CD14-positive monocyte (primary cell): ENCODE measurements around the gene GAN. TPM values are rescaled to one million over a fixed set of nuclear protein-coding genes. Genes with fewer than 3 reads are reported as not detected.
A peak's percentile ranks its signal among the peaks of the same experiment; 100 is the strongest.

Experiments
- DNase-seq, 3 donors: peaks; one replicate each; pipeline ENCODE4 v3.0.0-alpha.2; 2011 to 2022
- H2AFZ ChIP-seq: 2 replicates; pipeline ENCODE4 v1.6.0; 2012; ENCODE audit warnings: mild to moderate bottlenecking, low read depth, low read length, inconsistent platforms; ENCODE audit not compliant: insufficient read depth, poor library complexity, severe bottlenecking
- H3K27ac ChIP-seq, 2 donors: 1 replicate in 1 of 2; 2 replicates in 1 of 2; pipeline ENCODE4 v1.5.1; 2012 to 2013; ENCODE audit warnings: low read length in 2 of 2, control low read depth in 1 of 2, inconsistent platforms in 1 of 2, low read depth in 1 of 2, mild to moderate bottlenecking in 1 of 2
- H3K27me3 ChIP-seq, 2 donors: one replicate each; pipeline versions ENCODE4 v1.6.0 to v1.6.1; 2011 to 2013; ENCODE audit warnings: low read length in 2 of 2; ENCODE audit not compliant: control insufficient read depth in 2 of 2, insufficient read depth in 2 of 2
- H3K36me3 ChIP-seq, 2 donors: replicated peaks in 1 of 2; 1 replicate in 1 of 2; 2 replicates in 1 of 2; pipeline versions ENCODE4 v1.5.1 to v1.6.1; 2012 to 2013; ENCODE audit warnings: low read length in 2 of 2, control low read depth in 1 of 2, inconsistent platforms in 1 of 2, mild to moderate bottlenecking in 1 of 2; ENCODE audit not compliant: insufficient read depth in 2 of 2, control insufficient read depth in 1 of 2
- H3K4me1 ChIP-seq, 2 donors: 1 replicate in 1 of 2; 2 replicates in 1 of 2; pipeline versions ENCODE4 v1.5.1 to v1.6.1; 2012 to 2013; ENCODE audit warnings: low read length in 2 of 2, control low read depth in 1 of 2, inconsistent platforms in 1 of 2, mild to moderate bottlenecking in 1 of 2, moderate library complexity in 1 of 2; ENCODE audit not compliant: insufficient read depth in 2 of 2, control insufficient read depth in 1 of 2
- H3K4me2 ChIP-seq: replicated peaks from 2 replicates; pipeline ENCODE3; 2012; ENCODE audit warnings: low read length, moderate library complexity, mild to moderate bottlenecking; ENCODE audit not compliant: poor library complexity, severe bottlenecking; ENCODE audit errors: extremely low read depth
- H3K4me3 ChIP-seq, 3 experiments: fragments of 200-600 bp in 1 of 3; sonication (generic) in 1 of 3; replicated peaks in 1 of 3; 1 replicate in 2 of 3; 2 replicates in 1 of 3; pipeline ENCODE4 v1.5.1; 2011 to 2013; ENCODE audit warnings: low read length in 3 of 3, mild to moderate bottlenecking in 3 of 3, control low read depth in 2 of 3, low read depth in 2 of 3, inconsistent platforms in 1 of 3, moderate library complexity in 1 of 3
- H3K79me2 ChIP-seq: 2 replicates; pipeline ENCODE4 v1.6.0; 2012; ENCODE audit warnings: mild to moderate bottlenecking, control low read depth, inconsistent platforms, low read length, moderate library complexity; ENCODE audit not compliant: insufficient read depth
- H3K9ac ChIP-seq: 2 replicates; pipeline ENCODE4 v1.6.0; 2017; ENCODE audit warnings: low read length, mild to moderate bottlenecking; ENCODE audit not compliant: insufficient read depth, poor library complexity, severe bottlenecking
- H3K9me3 ChIP-seq, 2 donors: replicated peaks in 1 of 2; 1 replicate in 1 of 2; 2 replicates in 1 of 2; pipeline versions ENCODE4 v1.5.1 to v1.6.1; 2012 to 2013; ENCODE audit warnings: low read length in 2 of 2, control low read depth in 1 of 2; ENCODE audit not compliant: control insufficient read depth in 1 of 2, insufficient read depth in 1 of 2
- H4K20me1 ChIP-seq: 2 replicates; pipeline ENCODE4 v1.6.0; 2012; ENCODE audit warnings: mild to moderate bottlenecking, low read length, control low read depth, moderate library complexity; ENCODE audit not compliant: insufficient read depth
- H3K27ac Mint-ChIP-seq, 7 donors: one replicate each; pipeline ENCODE4 v1.8.0; 2020; ENCODE audit warnings: mild to moderate bottlenecking in 7 of 7, mixed read lengths in 7 of 7, moderate library complexity in 6 of 7, inconsistent platforms in 2 of 7
- H3K27me3 Mint-ChIP-seq, 3 donors: one replicate each; pipeline ENCODE4 v1.8.0; 2021 to 2022; ENCODE audit warnings: low read depth in 3 of 3, mild to moderate bottlenecking in 3 of 3, mixed read lengths in 3 of 3, moderate library complexity in 3 of 3, inconsistent platforms in 1 of 3
- H3K36me3 Mint-ChIP-seq, 2 donors: one replicate each; pipeline ENCODE4 v1.8.0; 2020; ENCODE audit warnings: mixed read lengths in 2 of 2, inconsistent platforms in 1 of 2, mild to moderate bottlenecking in 1 of 2
- H3K4me1 Mint-ChIP-seq: one replicate; pipeline ENCODE4 v1.8.0; 2020; ENCODE audit warnings: mild to moderate bottlenecking, mixed read lengths
- H3K4me3 Mint-ChIP-seq, 2 donors: one replicate each; pipeline ENCODE4 v1.8.0; 2020; ENCODE audit warnings: mild to moderate bottlenecking in 2 of 2, mixed read lengths in 2 of 2, moderate library complexity in 1 of 2
- H3K9me3 Mint-ChIP-seq, 7 donors: one replicate each; pipeline ENCODE4 v1.8.0; 2020 to 2022; ENCODE audit warnings: mixed read lengths in 7 of 7, mild to moderate bottlenecking in 6 of 7, moderate library complexity in 6 of 7, inconsistent platforms in 2 of 7
- WGBS: methylation state at CpG from one replicate; pipeline ENCODE4 v1.1.5; 2013; ENCODE audit warnings: missing lambda C conversion rate; ENCODE audit not compliant: insufficient coverage; 5-methylcytosine and 5-hydroxymethylcytosine counted together
- intact Hi-C, 2 donors: fragments of 100-400 bp; cut with micrococcal nuclease; formaldehyde crosslinking; loops; one replicate each; pipeline versions ENCODE4 v1.15.0 to v1.15.1; 2023
- polyA plus RNA-seq, 3 donors: library from polyadenylated mRNA; depleted of rRNA in 1 of 3; unstranded in 2 of 3; stranded (reverse) in 1 of 3; fragments of 300-500 nt in 2 of 3; fragments of >200 nt in 1 of 3; fragmentation: Illumina TruSeq in 2 of 3; gene quantifications; 1 replicate in 2 of 3; 2 replicates in 1 of 3; pipeline ENCODE4 v1.2.3, GENCODE V29; 2012 to 2021
- TF ChIP-seq, protein P1 (sequence below): fragments of 200-600 bp; IDR thresholded peaks from one replicate; pipeline ENCODE4 v1.8.0; 2022; ENCODE audit warnings: antibody characterized with exemption, mild to moderate bottlenecking

GAN gene
- polyA plus RNA-seq, 3 donors, result 0.89 to 1.2 (median 1.0) TPM

- DNase-seq, result peak; percentile 81 to 86 (median 84)
- no peaks in the 10 kb centered on the region for H3K9me3 Mint-ChIP-seq
- no peaks in the 10 kb centered on the region for H3K36me3 ChIP-seq
- H3K36me3 Mint-ChIP-seq, result no peaks in the 10 kb centered on the region
- peaks cover 10 to 28% (median 15%) of the 10 kb centered on the region in 3 donors for H3K27me3 Mint-ChIP-seq
- H3K4me2 ChIP-seq, result peak overlapping the region; percentile 2
- no peak overlapping the region for H3K9ac ChIP-seq
- peak overlapping the region; percentile 23 to 30 for H3K27ac ChIP-seq
- H3K9me3 ChIP-seq, result no peaks in the 10 kb centered on the region
- H4K20me1 ChIP-seq, result no peaks in the 10 kb centered on the region
- intact Hi-C loops, result no loop called here
- WGBS, result 70% methylated on average over 4 of the region's 10 CpGs
- peak overlapping the region in 1 of 2 donors; percentile 24 for H3K4me3 Mint-ChIP-seq
- no peaks in the 10 kb centered on the region for H3K79me2 ChIP-seq
- peaks cover 22 to 30% of the 10 kb centered on the region in 2 donors for H3K4me1 ChIP-seq
- H3K27ac Mint-ChIP-seq, result peak overlapping the region in 6 of 7 donors; percentile 3 to 84 (median 48)
- H3K4me1 Mint-ChIP-seq, result peaks cover 38% of the 10 kb centered on the region
- TF ChIP-seq, protein P1, sequence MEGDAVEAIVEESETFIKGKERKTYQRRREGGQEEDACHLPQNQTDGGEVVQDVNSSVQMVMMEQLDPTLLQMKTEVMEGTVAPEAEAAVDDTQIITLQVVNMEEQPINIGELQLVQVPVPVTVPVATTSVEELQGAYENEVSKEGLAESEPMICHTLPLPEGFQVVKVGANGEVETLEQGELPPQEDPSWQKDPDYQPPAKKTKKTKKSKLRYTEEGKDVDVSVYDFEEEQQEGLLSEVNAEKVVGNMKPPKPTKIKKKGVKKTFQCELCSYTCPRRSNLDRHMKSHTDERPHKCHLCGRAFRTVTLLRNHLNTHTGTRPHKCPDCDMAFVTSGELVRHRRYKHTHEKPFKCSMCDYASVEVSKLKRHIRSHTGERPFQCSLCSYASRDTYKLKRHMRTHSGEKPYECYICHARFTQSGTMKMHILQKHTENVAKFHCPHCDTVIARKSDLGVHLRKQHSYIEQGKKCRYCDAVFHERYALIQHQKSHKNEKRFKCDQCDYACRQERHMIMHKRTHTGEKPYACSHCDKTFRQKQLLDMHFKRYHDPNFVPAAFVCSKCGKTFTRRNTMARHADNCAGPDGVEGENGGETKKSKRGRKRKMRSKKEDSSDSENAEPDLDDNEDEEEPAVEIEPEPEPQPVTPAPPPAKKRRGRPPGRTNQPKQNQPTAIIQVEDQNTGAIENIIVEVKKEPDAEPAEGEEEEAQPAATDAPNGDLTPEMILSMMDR, result no peak
- peaks cover 0 to 4% of the 10 kb centered on the region in 2 donors for H3K27me3 ChIP-seq
- no peak overlapping the region for H2AFZ ChIP-seq
- H3K4me3 ChIP-seq, result no peak overlapping the region
Measured at GRCh38 chr16:81437865-81438264, 123.1 kb downstream of the GAN start.

Other genes with a start within 250 kb of the GAN start
- gene C16orf46, start 237.7 kb upstream of the GAN start, polyA plus RNA-seq, result under 1 TPM in 2 of 3 donors, not detected in 1; 0.37 to 0.42 TPM
- gene GCSH, start 218.6 kb upstream of the GAN start, polyA plus RNA-seq, result 1 to 10 TPM in 2 of 3 donors, under 1 TPM in 1; 0.77 to 2.0 (median 1.0) TPM
- not detected for gene BCO1, start 76.3 kb upstream of the GAN start, polyA plus RNA-seq
- gene CMIP, start 129.8 kb downstream of the GAN start, polyA plus RNA-seq, result 10 to 100 TPM in 1 of 3 donors, under 1 TPM in 2; 0.85 to 61.9 (median 0.93) TPM